ENCODE data around the gene KCNMA1.

Gene KCNMA1

GRCh38 chr10:77090381-77091356, 546.9 kb downstream of the KCNMA1 start:
- Histone ChIP-seq H3K9ac (ENCODE audit: low read length) (no peak overlapping the region), H3K4me3 (ENCODE audit: insufficient read depth, low read length, poor library complexity, severe bottlenecking) (no peak overlapping the region), H3F3A (ENCODE audit: insufficient read depth) (no peaks in the 10 kb centered on the region), H3K79me2 (ENCODE audit: insufficient read depth, low read length) (no peaks in the 10 kb centered on the region), H3K9me2 (replicated peaks; ENCODE audit: insufficient read depth, low read length) (no peaks in the 10 kb centered on the region), H3K9me3 (ENCODE audit: insufficient read depth, low read length) (no peaks in the 10 kb centered on the region), H3K36me3 (ENCODE audit: low read length) (no peaks in the 10 kb centered on the region), H3K27ac (ENCODE audit: low read depth, low read length) (no peak overlapping the region), H3K4me2 (ENCODE audit: low read depth, low read length, poor library complexity, severe bottlenecking) (no peak overlapping the region), H4K20me1 (ENCODE audit: low read depth, low read length) (no peaks in the 10 kb centered on the region), H3K27me3 (ENCODE audit: low read length) (no peaks in the 10 kb centered on the region), H2AFZ (ENCODE audit: low read depth, low read length, severe bottlenecking) (no peak overlapping the region)
- TF ChIP-seq CTCF (IDR thresholded peaks at IDR 0.05; ENCODE audit: insufficient read depth, low read length, poor library complexity, severe bottlenecking), result no peak
- no peak for TF ChIP-seq EZH2phosphoT487 (conservative IDR thresholded peaks at IDR 0.05; ENCODE audit: low read length)

- H3K9me3 ChIP-seq (ENCODE audit: insufficient read depth, low read length), result no peaks in the 10 kb centered on the region
- H3K27ac ChIP-seq (ENCODE audit: low read depth, low read length), result no peak overlapping the region
- H4K20me1 ChIP-seq (ENCODE audit: low read depth, low read length), result no peaks in the 10 kb centered on the region
- H3F3A ChIP-seq (ENCODE audit: insufficient read depth), result no peaks in the 10 kb centered on the region
- H3K9ac ChIP-seq (ENCODE audit: low read length), result no peak overlapping the region
- no peak for TF ChIP-seq EZH2phosphoT487 (conservative IDR thresholded peaks at IDR 0.05; ENCODE audit: low read length)
- TF ChIP-seq CTCF (IDR thresholded peaks at IDR 0.05; ENCODE audit: insufficient read depth, low read length, poor library complexity, severe bottlenecking), result no peak
- no peak overlapping the region for H3K4me2 ChIP-seq (ENCODE audit: low read depth, low read length, poor library complexity, severe bottlenecking)
- H2AFZ ChIP-seq (ENCODE audit: low read depth, low read length, severe bottlenecking), result no peak overlapping the region
- H3K79me2 ChIP-seq (ENCODE audit: insufficient read depth, low read length), result no peaks in the 10 kb centered on the region
- no peaks in the 10 kb centered on the region for H3K9me2 ChIP-seq (replicated peaks; ENCODE audit: insufficient read depth, low read length)
- no peak overlapping the region for H3K4me3 ChIP-seq (ENCODE audit: insufficient read depth, low read length, poor library complexity, severe bottlenecking)
- H3K36me3 ChIP-seq (ENCODE audit: low read length), result no peaks in the 10 kb centered on the region
- H3K27me3 ChIP-seq (ENCODE audit: low read length), result no peaks in the 10 kb centered on the region
Measured at GRCh38 chr10:77087366-77087765, 550.2 kb downstream of the KCNMA1 start.

GRCh38 chr10:77086081-77086480, 551.5 kb downstream of the KCNMA1 start:
- no peaks in the 10 kb centered on the region for H3K36me3 ChIP-seq (ENCODE audit: low read length)
- no peaks in the 10 kb centered on the region for H3K27me3 ChIP-seq (ENCODE audit: low read length)
- H3K9me3 ChIP-seq (ENCODE audit: insufficient read depth, low read length), result no peaks in the 10 kb centered on the region
- no peak overlapping the region for H3K9ac ChIP-seq (ENCODE audit: low read length)
- TF ChIP-seq CTCF (IDR thresholded peaks at IDR 0.05; ENCODE audit: insufficient read depth, low read length, poor library complexity, severe bottlenecking), result no peak
- no peak for TF ChIP-seq EZH2phosphoT487 (conservative IDR thresholded peaks at IDR 0.05; ENCODE audit: low read length)
- no peak overlapping the region for H2AFZ ChIP-seq (ENCODE audit: low read depth, low read length, severe bottlenecking)
- H3K9me2 ChIP-seq (replicated peaks; ENCODE audit: insufficient read depth, low read length), result no peaks in the 10 kb centered on the region
- no peaks in the 10 kb centered on the region for H4K20me1 ChIP-seq (ENCODE audit: low read depth, low read length)
- no peak overlapping the region for H3K27ac ChIP-seq (ENCODE audit: low read depth, low read length)
- H3F3A ChIP-seq (ENCODE audit: insufficient read depth), result no peaks in the 10 kb centered on the region
- H3K4me2 ChIP-seq (ENCODE audit: low read depth, low read length, poor library complexity, severe bottlenecking), result no peak overlapping the region
- no peaks in the 10 kb centered on the region for H3K79me2 ChIP-seq (ENCODE audit: insufficient read depth, low read length)
- no peak overlapping the region for H3K4me3 ChIP-seq (ENCODE audit: insufficient read depth, low read length, poor library complexity, severe bottlenecking)

Measured in SU-DHL-6 (cell line).